ENCODE results near the gene SLCO4A1.

SLCO4A1 gene

GRCh38 chr20:62703853-62704228, 61.5 kb downstream of the SLCO4A1 start:
- DNase-seq, result no peak

- peak; percentile 28 for DNase-seq
Observed at GRCh38 chr20:62704341-62704948, 62.1 kb downstream of the SLCO4A1 start.

- DNase-seq, result no peak
Observed at GRCh38 chr20:62705627-62706026, 63.3 kb downstream of the SLCO4A1 start.

DNA sequence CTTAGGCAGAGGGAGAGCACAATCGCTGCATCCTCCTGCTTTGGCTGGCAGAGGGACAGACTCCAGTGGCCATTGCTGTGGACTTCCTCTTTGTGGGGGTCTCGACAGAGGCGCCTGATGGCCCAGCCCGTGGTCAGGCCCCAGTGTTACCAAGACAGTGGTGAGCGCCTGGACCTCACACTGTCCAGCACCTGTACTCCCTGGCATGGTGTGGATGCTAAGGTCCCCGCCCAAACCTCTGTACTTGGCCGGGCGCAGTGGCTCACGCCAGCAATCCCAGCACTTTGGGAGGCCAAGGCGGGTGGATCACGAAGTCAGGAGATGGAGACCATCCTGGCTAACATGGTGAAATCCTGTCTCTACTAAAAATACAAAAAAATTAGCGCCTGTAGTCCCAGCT, 64.0 kb downstream of the SLCO4A1 start:
- no peak for DNase-seq

- DNase-seq, result no peak
Observed at GRCh38 chr20:62706857-62707256, 64.6 kb downstream of the SLCO4A1 start.

GRCh38 chr20:62707276-62707920, 65.1 kb downstream of the SLCO4A1 start:
- no peak for DNase-seq

- no peak for DNase-seq
Observed at GRCh38 chr20:62707921-62708521, 65.7 kb downstream of the SLCO4A1 start.

GRCh38 chr20:62708591-62709536, 66.6 kb downstream of the SLCO4A1 start, which contains the start of gene NTSR1:
Gene NTSR1 (plus strand): TSS chr20:62708836. CDS start chr20:62709208, 372 bp downstream.
- DNase-seq, result no peak

GRCh38 chr20:62709537-62709905, 67.2 kb downstream of the SLCO4A1 start:
- no peak for DNase-seq

GRCh38 chr20:62710221-62710885, 68.0 kb downstream of the SLCO4A1 start:
- DNase-seq, result no peak

- peak; percentile 70 for DNase-seq
Observed at GRCh38 chr20:62710886-62711702, 68.8 kb downstream of the SLCO4A1 start.

- no peak for DNase-seq
Observed at GRCh38 chr20:62711703-62712101, 69.4 kb downstream of the SLCO4A1 start.

DNA sequence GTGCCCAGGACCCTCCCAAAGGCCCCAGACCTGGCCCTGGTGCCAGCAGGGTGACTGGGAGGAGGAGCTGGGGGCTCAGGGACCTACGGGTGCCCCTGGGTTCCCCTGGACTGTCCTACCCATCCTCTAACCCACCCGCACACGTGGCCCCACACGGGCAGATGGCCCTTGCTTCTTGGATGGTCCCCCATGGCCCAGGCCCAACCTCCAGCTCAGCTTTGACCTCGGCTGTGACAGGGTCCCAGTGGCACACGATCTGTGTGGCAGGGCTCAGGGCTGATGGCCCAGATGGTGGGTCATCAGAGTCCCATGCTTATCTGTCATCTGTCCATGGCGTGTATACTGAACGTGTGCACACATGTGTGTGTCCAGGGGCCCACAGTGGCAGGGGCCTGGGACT, 70.3 kb downstream of the SLCO4A1 start:
- DNase-seq, result no peak

- DNase-seq, result no peak
Observed at GRCh38 chr20:62714006-62714405, 71.7 kb downstream of the SLCO4A1 start.

- no peak for DNase-seq
Observed at GRCh38 chr20:62714799-62715198, 72.5 kb downstream of the SLCO4A1 start.

DNA sequence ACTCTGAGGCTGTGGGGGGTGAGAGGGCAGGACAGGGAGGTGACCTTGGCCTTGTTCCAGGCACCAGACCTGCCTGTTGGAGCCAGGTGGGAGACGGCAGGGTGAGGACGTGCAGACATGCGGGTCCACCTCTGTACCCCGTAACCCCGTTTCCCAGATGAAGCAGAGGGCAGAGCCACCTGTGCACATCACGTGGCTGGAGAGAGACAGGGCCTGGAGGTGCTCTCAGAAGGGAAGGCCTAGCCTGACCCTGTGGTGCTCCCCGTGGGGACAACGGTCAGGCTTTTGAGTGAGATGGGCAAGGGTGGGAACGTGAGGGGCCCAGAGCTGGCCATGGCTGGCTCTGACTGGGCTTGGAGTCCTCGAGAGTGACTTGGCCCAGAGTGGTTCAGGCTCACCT, 72.9 kb downstream of the SLCO4A1 start:
- no peak for DNase-seq

GRCh38 chr20:62716198-62716940, 74.1 kb downstream of the SLCO4A1 start:
- DNase-seq, result no peak

- DNase-seq, result no peak
Observed at GRCh38 chr20:62716941-62717310, 74.6 kb downstream of the SLCO4A1 start.

DNA sequence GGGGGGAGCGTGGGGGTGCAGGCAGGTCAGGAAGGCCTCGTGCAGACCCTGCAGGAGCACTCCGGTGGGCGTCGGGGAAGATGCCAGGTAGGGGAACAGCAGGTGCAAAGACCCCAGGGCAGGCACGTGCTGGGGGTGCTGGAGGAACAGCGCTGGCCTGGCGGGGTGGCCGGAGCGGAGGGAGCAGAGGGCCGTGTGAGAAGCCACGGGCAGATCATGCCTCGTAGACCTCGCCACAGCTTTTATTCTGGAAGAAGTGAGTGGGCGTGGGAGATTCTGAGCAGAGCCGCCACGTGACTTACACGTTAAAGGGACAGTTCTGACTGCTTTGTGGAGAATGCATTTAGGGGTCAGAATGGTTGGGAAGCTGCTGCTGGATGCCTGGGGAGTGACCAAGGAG, 75.6 kb downstream of the SLCO4A1 start:
- no peak for DNase-seq

DNA sequence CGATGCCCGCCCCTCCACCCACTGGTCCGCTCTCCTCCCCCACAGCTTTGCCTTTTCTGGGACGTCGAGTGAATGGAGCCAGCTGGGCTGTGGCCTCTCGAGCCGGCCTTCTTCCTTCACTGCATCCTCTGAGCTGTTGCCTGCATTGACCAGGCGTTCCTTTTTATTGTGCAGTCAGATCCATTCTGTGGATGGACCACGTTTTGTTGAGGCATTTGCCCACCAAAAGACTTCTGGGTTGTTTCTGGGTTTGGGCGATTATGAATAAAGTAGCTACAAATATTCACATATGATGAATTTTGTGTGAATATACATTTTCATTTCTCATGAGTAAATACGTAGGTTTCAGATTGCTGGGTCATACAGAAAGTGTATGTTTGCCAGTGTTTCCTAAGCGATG, 76.2 kb downstream of the SLCO4A1 start:
- no peak for DNase-seq

- DNase-seq, result no peak
Observed at GRCh38 chr20:62719250-62719935, 77.1 kb downstream of the SLCO4A1 start.

All from inflammatory macrophage treated with lipopolysaccharide for 4 hours (primary cell).